Measurements from ENCODE around the gene SMC3.

SMC3 gene

DNA sequence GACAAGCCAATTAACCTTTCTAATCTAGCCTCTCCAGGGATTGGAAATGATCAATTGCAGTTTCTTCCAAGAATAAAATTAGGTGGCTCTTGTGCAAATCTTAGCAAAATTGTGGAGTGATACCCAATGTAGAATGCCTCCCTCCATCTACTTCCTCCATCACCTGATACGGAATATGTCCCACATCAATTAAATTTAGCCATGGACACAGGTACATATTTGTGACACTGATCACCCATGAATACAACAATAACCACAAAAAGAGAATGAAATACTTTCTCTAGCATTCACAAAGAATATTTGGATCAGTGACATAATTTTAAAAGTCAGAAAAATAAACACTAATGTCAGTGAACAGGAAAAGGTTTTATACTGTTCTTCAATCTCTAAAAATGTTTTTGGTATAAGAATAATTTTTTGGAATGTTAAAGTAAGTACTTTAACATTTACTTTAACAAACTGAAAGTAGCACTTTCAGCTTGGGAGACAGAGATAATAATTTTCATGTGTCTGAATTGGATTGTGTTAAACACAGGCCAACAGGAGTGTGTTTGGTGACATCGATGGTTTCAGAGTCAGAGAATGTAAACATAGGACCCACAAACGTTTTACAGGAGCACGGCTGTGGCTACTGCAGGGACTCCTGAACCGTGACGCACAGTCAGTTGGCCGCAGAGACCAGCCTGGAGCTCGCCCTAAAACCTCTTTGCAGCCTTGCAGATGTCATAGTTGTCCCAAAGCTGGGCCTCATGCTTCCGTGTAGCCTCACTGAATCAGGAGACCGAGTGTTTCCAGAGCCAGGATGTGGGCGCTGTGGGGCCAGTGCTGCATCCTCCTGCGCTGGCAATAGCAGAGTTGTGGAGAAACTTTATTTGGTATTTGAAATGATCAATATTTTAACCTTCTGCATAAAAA lies 83.8 kb downstream of the SMC3 start:
- peaks cover 9% of the 10 kb centered on the region; the same call in 1 of the 2 replicates for H3K4me1 ChIP-seq (ENCODE audit: insufficient read depth, low read length)
- H3K9ac ChIP-seq (ENCODE audit: low read depth, low read length): no peak overlapping the region
- no peaks in the 10 kb centered on the region for H3K36me3 ChIP-seq (ENCODE audit: insufficient read depth, low read length)
- H3K27me3 ChIP-seq (ENCODE audit: insufficient read depth, low read length): peaks cover 23% of the 10 kb centered on the region
- no peak overlapping the region for H3K4me3 ChIP-seq (ENCODE audit: low read length)
- 78% methylated on average over 11 of the region's 12 CpGs for WGBS
- H3K9me3 ChIP-seq (ENCODE audit: insufficient read depth, low read depth, low read length): no peaks in the 10 kb centered on the region
- no peak overlapping the region for H3K27ac ChIP-seq (ENCODE audit: low read depth, low read length)

DNA sequence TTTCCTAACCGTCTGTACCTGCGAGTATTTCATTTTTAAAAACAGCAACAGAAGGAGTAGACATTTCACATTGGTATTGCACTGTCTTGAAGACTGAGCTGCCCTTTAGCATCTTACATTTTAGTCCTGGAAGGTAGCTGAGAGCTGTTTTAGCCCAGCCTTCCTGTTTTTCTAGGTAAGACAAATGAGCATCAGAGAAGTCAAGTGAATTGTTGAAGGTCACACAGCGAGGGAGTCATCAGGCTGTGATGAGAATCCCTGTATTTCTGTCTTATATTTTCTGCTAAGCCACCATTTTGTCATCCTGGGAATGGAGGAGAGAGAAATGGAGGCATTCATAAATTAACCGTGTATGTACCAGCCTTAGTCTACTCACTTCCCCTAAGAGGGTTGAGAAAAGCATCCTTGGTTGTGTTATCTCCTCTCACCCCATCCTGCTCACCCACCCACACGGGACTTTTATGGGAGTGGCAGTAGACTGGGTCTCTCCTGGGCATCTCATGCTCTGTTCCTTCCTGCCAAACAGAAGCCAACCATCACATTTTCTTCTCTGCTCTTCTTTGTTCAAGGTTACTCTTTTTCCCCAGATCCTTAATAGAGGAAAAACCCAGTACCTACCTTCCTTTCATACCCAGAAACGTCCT lies 85.1 kb downstream of the SMC3 start:
- no peaks in the 10 kb centered on the region for H3K9me3 ChIP-seq (ENCODE audit: insufficient read depth, low read depth, low read length)
- WGBS: 89% methylated on average over 5 of the region's 6 CpGs
- H3K4me1 ChIP-seq (ENCODE audit: insufficient read depth, low read length): peaks cover 9% of the 10 kb centered on the region; the same call in 1 of the 2 replicates
- peaks cover 11% of the 10 kb centered on the region; the same call in 1 of the 2 replicates for H3K27me3 ChIP-seq (ENCODE audit: insufficient read depth, low read length)
- H3K9ac ChIP-seq (ENCODE audit: low read depth, low read length): no peak overlapping the region
- H3K4me3 ChIP-seq (ENCODE audit: low read length): no peak overlapping the region
- no peaks in the 10 kb centered on the region for H3K36me3 ChIP-seq (ENCODE audit: insufficient read depth, low read length)
- no peak overlapping the region for H3K27ac ChIP-seq (ENCODE audit: low read depth, low read length)
